HG03378 (cell line): ENCODE data around the gene NTPCR.

Experiments
- ATAC-seq: cut with Tn5 transposase; IDR thresholded peaks from one replicate; pipeline ENCODE4 v1.9.1; 2021; ENCODE audit warnings: mild to moderate bottlenecking, moderate library complexity; ENCODE audit not compliant: unreplicated experiment

The NTPCR gene

DNA sequence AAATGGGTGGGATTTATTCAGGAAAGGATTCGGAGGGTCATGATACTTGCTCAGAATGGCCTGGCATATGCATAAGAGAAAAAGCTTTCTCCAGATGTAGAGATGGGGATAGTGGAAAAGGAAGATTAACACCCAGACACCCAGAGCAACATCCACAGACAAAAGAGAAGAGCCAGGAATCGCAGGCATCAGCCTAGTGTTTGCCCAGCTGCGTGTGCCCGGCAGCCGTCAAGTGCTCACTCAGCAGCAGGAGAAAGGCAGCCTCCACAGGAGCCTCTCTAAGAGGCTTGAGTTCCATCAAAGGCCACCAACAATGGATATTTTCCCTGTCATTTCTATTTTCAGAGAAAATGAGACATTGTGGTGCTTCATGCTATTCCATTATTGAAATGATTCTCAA is 54.7 kb downstream of the NTPCR start:
- no peak for ATAC-seq

DNA sequence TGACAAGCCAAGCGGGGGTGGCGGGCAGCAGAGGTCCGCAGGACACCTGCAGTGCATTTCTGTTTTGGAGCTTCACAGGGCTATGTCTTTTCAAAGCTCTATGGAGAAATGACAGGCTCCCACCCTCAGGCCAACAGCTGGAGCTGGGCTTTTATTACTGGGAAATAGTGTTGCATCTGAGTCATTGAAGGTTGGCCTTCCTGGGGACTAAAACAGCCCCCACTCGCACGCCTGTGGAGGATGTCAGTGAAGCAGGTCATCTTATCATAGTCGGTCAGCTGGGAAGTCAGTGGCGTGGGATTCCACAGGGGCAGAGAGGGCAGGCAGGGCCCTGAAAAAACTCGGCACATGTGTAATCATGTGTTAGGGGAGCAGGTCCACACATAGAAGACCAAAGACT is 55.3 kb downstream of the NTPCR start:
- ATAC-seq: no peak

DNA sequence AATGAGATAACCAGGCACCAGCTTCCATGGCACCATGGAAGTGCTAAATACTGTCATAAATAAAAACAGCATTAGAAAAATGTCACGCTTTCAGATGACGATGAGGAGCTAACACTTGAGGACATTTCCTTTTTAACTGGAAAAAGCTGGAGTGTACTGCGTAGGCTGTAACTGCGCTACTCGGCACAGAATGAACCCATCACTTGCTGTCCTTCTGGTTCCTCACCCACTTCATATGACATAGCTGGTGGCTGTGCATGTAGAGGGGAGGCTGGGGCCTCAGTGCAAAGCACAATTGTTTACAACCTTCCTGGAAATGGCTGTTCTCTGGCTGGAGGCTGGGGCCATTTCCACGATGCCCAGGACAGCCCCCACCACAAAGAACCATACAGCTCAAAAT is 55.7 kb downstream of the NTPCR start:
- no peak for ATAC-seq

GRCh38 chr1:233006541-233006973 is 56.1 kb downstream of the NTPCR start:
- ATAC-seq: no peak

DNA sequence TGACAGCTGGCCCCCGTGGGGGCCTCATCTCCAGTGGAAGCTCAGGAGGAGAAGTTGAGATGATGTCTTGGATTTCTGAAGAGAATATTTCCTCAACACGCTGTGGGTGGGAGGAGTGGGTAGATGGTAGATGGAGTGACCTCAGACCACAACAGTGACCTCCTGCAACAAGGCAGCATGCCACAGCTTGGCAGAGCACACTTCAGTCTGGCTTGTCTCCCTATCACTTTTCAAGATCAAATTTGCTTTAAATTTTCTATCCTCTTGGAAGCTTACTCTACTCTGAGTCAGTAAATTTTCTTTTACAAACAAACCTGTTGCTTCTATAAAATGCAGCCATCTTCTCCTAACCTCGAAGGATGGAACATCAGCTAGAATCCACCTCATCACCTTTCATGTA is 59.7 kb downstream of the NTPCR start:
- no peak for ATAC-seq

GRCh38 chr1:233012021-233012420 is 61.6 kb downstream of the NTPCR start:
- ATAC-seq: no peak

DNA sequence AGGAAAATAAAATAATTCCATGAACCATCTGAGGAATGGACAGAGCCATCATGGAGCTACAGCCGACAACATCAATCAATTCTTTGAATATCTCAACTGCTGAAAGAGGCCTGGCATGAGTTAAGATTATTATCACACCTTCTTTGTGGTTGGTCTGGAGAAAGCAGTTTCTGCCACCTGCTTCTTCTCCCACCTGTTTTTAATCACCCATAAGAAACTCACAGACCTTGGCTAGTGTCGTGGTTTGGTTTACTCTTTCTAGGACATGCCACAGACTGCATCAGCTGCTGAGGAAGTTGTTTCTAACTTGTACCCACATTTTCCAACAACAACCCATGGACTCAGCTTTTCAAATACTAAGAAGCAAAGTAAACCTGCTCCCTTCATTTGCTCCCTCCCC is 65.6 kb downstream of the NTPCR start:
- ATAC-seq: no peak

GRCh38 chr1:233016798-233017197 is 66.4 kb downstream of the NTPCR start:
- ATAC-seq: no peak

DNA sequence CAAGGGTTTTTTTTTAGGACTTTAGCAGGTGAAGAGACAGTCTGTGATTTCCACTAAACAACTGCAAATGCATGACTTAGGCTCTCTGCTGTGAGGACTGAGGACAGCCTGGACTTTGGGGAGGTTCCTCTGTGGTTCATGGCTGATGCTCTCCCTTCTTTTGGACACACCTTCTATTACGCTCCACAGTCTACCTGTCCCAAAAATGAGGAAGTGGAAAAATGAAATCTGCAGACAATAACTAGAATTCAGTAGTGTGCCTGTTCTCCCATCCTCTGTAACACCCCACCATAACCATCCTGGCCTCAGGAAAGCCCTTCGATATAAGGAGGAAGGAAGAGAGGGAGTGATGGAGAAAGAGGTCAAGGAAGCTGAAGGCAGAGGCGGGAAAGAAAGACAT is 68.7 kb downstream of the NTPCR start:
- no peak for ATAC-seq

GRCh38 chr1:233019778-233020325 is 69.4 kb downstream of the NTPCR start:
- ATAC-seq: no peak

- no peak for ATAC-seq
These were observed 70.0 kb downstream of the NTPCR start for GRCh38 chr1:233020426-233020825.

DNA sequence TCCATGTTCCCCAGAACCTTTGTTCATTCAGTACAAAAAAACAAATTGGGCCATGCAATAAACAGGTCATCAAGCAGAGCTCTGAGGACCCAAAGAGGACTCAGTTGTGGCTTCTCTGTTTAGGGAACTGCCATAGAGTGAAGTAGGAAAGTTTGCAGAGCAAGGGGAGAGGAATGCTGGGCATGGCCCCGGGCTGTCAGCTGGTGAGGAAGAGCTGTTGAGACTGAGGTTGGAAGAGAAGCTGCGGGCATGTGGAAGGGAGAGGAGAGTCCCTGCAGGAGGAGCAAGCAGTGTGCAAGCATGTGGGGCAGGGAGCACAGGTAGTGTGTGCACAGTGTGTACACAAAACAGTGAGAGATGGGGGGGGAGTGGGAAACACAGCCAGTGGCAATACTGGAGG is 71.8 kb downstream of the NTPCR start:
- no peak for ATAC-seq

DNA sequence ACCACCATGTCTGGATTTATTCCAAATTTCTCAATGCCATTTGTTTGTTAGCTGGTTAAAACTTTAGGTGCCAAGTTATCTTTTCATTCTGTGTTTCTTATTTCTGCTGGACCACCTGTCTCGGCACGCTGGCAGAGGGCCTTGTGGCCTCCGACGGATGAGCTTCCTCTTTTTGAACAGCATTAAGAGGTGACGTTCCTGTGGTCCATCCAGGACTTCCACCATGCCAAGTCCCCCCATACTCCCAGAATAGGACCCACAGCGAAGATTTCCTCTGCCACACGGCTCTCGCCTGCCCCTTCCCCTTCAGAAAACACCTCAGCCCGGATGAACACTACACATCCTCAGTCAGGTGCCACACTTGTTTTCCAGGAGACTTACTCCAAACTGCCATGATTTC is 73.8 kb downstream of the NTPCR start:
- ATAC-seq: no peak

- no peak for ATAC-seq
These were observed 74.7 kb downstream of the NTPCR start for GRCh38 chr1:233025157-233025556.

DNA sequence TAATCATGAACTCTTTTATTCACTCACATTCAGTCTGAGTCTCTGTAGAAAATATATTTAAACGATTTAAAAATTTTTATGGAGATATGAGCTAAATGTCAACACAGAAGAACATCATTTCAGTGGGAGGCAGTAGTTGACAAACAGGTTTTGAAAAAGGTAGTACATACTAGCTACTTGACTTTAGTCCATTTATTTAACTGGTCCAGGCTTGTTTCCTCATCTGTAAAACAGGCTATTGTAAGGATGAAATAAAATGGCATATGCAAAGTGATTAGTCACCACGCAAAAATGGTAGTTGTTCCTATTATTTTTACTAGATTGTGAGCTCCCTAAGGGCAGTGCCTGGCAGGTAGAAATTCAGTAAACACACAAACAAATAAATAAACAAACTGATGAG is 75.2 kb downstream of the NTPCR start:
- no peak for ATAC-seq

- ATAC-seq: no peak
These were observed 76.6 kb downstream of the NTPCR start for GRCh38 chr1:233027046-233027445.

DNA sequence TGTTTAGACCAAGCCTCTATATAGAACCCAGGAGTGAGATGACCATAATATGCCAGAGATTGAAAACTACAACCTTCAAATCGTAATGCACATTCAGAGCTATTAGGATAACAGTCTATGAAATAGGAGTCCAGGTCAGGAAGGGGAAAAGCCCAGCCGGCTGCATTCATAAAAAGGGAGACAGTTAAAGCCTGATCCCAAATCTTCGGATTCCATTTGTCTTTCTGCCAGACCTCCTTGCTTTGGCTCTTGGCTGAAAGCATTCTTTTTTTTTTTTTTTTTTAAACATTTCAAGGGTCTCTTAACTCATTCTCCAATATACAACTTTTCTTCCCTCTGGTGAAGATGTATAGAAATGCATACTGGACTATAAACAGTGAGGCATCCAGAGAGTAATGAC is 81.1 kb downstream of the NTPCR start:
- no peak for ATAC-seq

- no peak for ATAC-seq
These were observed 82.5 kb downstream of the NTPCR start for GRCh38 chr1:233032916-233033315.

DNA sequence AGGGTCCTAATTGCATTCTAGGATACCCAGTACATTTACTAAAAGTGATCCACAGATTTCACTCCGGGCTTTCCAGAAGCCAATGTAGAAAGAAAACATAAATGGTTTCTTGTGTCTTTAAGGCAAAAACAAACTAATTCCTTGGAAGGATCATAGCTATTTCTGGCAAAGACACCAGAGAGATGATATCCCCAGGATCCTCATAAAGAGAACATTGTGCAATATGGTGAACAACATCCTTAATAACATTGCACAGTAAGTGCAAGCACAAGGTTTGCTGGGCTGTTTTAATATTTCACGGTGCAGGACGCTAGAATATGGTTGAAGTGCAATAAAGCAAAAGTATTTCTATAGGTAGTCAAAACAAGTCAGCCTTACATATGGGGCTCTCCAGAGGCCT is 83.0 kb downstream of the NTPCR start:
- no peak for ATAC-seq
